HEK293 (cell line): ENCODE data around the gene TMEM140.
A peak's percentile ranks its signal among the peaks of the same experiment; 100 is the strongest.

Source experiments
- CTCF ChIA-PET: fragments of 350-600 bp; formaldehyde crosslinking; extraction: SDS; loops from one replicate; lab custom pipeline; 2021; ENCODE audit warnings: antibody characterized with exemption; lab: Yijun Ruan, JAX
- POLR2A ChIA-PET: fragments of 300-600 bp; formaldehyde crosslinking; extraction: SDS; loops from one replicate; lab custom pipeline; 2020; ENCODE audit warnings: antibody characterized with exemption, inconsistent platforms; lab: Yijun Ruan, JAX
- H3K27ac ChIP-seq: fragments of 200-500 bp; sonication (Bioruptor generic); 2 replicates; pipeline ENCODE4 v1.5.1; 2014; ENCODE audit warnings: low read depth, low read length, control low read depth, inconsistent platforms; ENCODE audit errors: extremely low read depth
- H3K36me3 ChIP-seq, 2 experiments: fragments of 200-500 bp in 1 of 2; sonication (Bioruptor generic) in 1 of 2; 1 replicate in 1 of 2; 2 replicates in 1 of 2; pipeline ENCODE4 v1.5.1; 2014 to 2017; ENCODE audit warnings: inconsistent platforms in 2 of 2, low read length in 2 of 2; ENCODE audit not compliant: control insufficient read depth in 2 of 2, insufficient read depth in 1 of 2
- H3K4me1 ChIP-seq: fragments of 200-500 bp; sonication (Bioruptor generic); 2 replicates; pipeline ENCODE4 v1.5.1; 2014; ENCODE audit warnings: mild to moderate bottlenecking, low read length, inconsistent platforms; ENCODE audit not compliant: control insufficient read depth, insufficient read depth
- H3K4me3 ChIP-seq: 2 replicates; pipeline ENCODE4 v1.5.1; 2011; ENCODE audit warnings: low read depth, mild to moderate bottlenecking, control low read depth, low read length, moderate library complexity
- H3K9me3 ChIP-seq: fragments of 200-500 bp; sonication (Bioruptor generic); 2 replicates; pipeline ENCODE4 v1.5.1; 2014; ENCODE audit warnings: low read depth, low read length, inconsistent platforms; ENCODE audit not compliant: control insufficient read depth, insufficient read depth
- GLI4 ChIP-seq: fragments of 450-650 bp; formaldehyde crosslinking; IDR thresholded peaks from 2 replicates; pipeline ENCODE4 v1.5.1; 2016; ENCODE audit warnings: missing biosample characterization, missing genetic modification characterization
- GLIS1 ChIP-seq: fragments of 450-650 bp; formaldehyde crosslinking; IDR thresholded peaks from 2 replicates; pipeline ENCODE4 v1.5.1; 2016; ENCODE audit warnings: missing biosample characterization, missing genetic modification characterization
- ZEB2 ChIP-seq: fragments of 450-650 bp; formaldehyde crosslinking; IDR thresholded peaks from 2 replicates; pipeline ENCODE4 v1.5.1; 2016; ENCODE audit warnings: missing biosample characterization, missing genetic modification characterization
- ZNF132 ChIP-seq: fragments of 450-650 bp; formaldehyde crosslinking; IDR thresholded peaks from 2 replicates; pipeline ENCODE4 v1.5.1; 2017; ENCODE audit warnings: missing biosample characterization, missing genetic modification characterization, borderline replicate concordance
- ZNF138 ChIP-seq: fragments of 450-650 bp; formaldehyde crosslinking; IDR thresholded peaks from 2 replicates; pipeline ENCODE4 v1.5.1; 2016; ENCODE audit warnings: missing biosample characterization, missing genetic modification characterization, borderline replicate concordance
- ZNF274 ChIP-seq, 2 experiments: fragments of 200-500 bp in 1 of 2; fragments of 450-650 bp in 1 of 2; sonication (Bioruptor generic) in 1 of 2; formaldehyde crosslinking in 1 of 2; IDR thresholded peaks; 2 replicates each; pipeline versions ENCODE4 v1.5.1 to v1.6.1; 2014 to 2016; ENCODE audit warnings: borderline replicate concordance in 1 of 2, inconsistent platforms in 1 of 2, low read length in 1 of 2, missing biosample characterization in 1 of 2, missing genetic modification characterization in 1 of 2
- ZNF324 ChIP-seq: fragments of 450-650 bp; formaldehyde crosslinking; IDR thresholded peaks from 2 replicates; pipeline ENCODE4 v1.5.1; 2016; ENCODE audit warnings: missing biosample characterization, missing genetic modification characterization
- ZNF350 ChIP-seq: fragments of 450-650 bp; formaldehyde crosslinking; IDR thresholded peaks from 2 replicates; pipeline ENCODE4 v1.5.0; 2017; ENCODE audit warnings: missing biosample characterization, mild to moderate bottlenecking, missing genetic modification characterization
- ZNF426 ChIP-seq: fragments of 450-650 bp; formaldehyde crosslinking; IDR thresholded peaks from 2 replicates; pipeline ENCODE4 v1.5.1; 2017; ENCODE audit warnings: missing biosample characterization, missing genetic modification characterization, mild to moderate bottlenecking, inconsistent platforms, moderate library complexity
- ZNF473 ChIP-seq: fragments of 450-650 bp; formaldehyde crosslinking; IDR thresholded peaks from 2 replicates; pipeline ENCODE4 v1.5.1; 2017; ENCODE audit warnings: missing biosample characterization, missing genetic modification characterization
- ZNF555 ChIP-seq: fragments of 450-650 bp; formaldehyde crosslinking; conservative IDR thresholded peaks from 2 replicates; pipeline ENCODE4 v1.5.1; 2017; ENCODE audit warnings: missing biosample characterization, mild to moderate bottlenecking, missing genetic modification characterization, inconsistent platforms
- ZNF560 ChIP-seq: fragments of 450-650 bp; formaldehyde crosslinking; IDR thresholded peaks from 2 replicates; pipeline ENCODE4 v1.5.1; 2017; ENCODE audit warnings: missing biosample characterization, missing genetic modification characterization, borderline replicate concordance
- ZNF571 ChIP-seq: fragments of 450-650 bp; formaldehyde crosslinking; IDR thresholded peaks from 2 replicates; pipeline ENCODE4 v1.5.0; 2017; ENCODE audit warnings: missing biosample characterization, missing genetic modification characterization
- ZNF610 ChIP-seq: fragments of 450-650 bp; formaldehyde crosslinking; IDR thresholded peaks from 2 replicates; pipeline ENCODE4 v1.5.1; 2016; ENCODE audit warnings: missing biosample characterization, missing genetic modification characterization, borderline replicate concordance
- ZNF623 ChIP-seq: fragments of 450-650 bp; formaldehyde crosslinking; IDR thresholded peaks from 2 replicates; pipeline ENCODE4 v1.5.1; 2016; ENCODE audit warnings: missing biosample characterization, missing genetic modification characterization
- ZNF670 ChIP-seq: fragments of 450-650 bp; formaldehyde crosslinking; IDR thresholded peaks from 2 replicates; pipeline ENCODE4 v1.5.1; 2016; ENCODE audit warnings: missing biosample characterization, missing genetic modification characterization, low read depth
- ZNF837 ChIP-seq: fragments of 450-650 bp; formaldehyde crosslinking; IDR thresholded peaks from 2 replicates; pipeline ENCODE4 v1.5.1; 2016; ENCODE audit warnings: missing biosample characterization, missing genetic modification characterization
- ZSCAN30 ChIP-seq: fragments of 450-650 bp; IDR thresholded peaks from 2 replicates; pipeline ENCODE4 v1.5.1; 2018; ENCODE audit warnings: missing biosample characterization, mild to moderate bottlenecking, missing genetic modification characterization, moderate library complexity
- TF ChIP-seq, protein P1 (sequence below): fragments of 450-650 bp; formaldehyde crosslinking; IDR thresholded peaks from 2 replicates; pipeline ENCODE4 v1.5.1; 2016; ENCODE audit warnings: missing biosample characterization, missing genetic modification characterization, borderline replicate concordance
- TF ChIP-seq, protein P2 (sequence below): fragments of 450-650 bp; formaldehyde crosslinking; IDR thresholded peaks from 2 replicates; pipeline ENCODE4 v1.5.1; 2017; ENCODE audit warnings: missing biosample characterization, mild to moderate bottlenecking, missing genetic modification characterization, moderate library complexity
- TF ChIP-seq, protein P3 (sequence below): fragments of 450-650 bp; formaldehyde crosslinking; IDR thresholded peaks from 2 replicates; pipeline ENCODE4 v1.5.1; 2016; ENCODE audit warnings: missing biosample characterization, missing genetic modification characterization
- TF ChIP-seq, protein P4 (sequence below): fragments of 450-650 bp; formaldehyde crosslinking; IDR thresholded peaks from 2 replicates; pipeline ENCODE4 v1.5.1; 2016; ENCODE audit warnings: missing biosample characterization, missing genetic modification characterization
- TF ChIP-seq, protein P5 (sequence below): fragments of 450-650 bp; formaldehyde crosslinking; IDR thresholded peaks from 2 replicates; pipeline ENCODE4 v1.5.1; 2016; ENCODE audit warnings: missing biosample characterization, missing genetic modification characterization
- TF ChIP-seq, protein P6 (sequence below): IDR thresholded peaks from 2 replicates; pipeline ENCODE4 v1.6.1; 2011; ENCODE audit warnings: mild to moderate bottlenecking, low read depth, low read length, borderline replicate concordance

TMEM140 gene

DNA sequence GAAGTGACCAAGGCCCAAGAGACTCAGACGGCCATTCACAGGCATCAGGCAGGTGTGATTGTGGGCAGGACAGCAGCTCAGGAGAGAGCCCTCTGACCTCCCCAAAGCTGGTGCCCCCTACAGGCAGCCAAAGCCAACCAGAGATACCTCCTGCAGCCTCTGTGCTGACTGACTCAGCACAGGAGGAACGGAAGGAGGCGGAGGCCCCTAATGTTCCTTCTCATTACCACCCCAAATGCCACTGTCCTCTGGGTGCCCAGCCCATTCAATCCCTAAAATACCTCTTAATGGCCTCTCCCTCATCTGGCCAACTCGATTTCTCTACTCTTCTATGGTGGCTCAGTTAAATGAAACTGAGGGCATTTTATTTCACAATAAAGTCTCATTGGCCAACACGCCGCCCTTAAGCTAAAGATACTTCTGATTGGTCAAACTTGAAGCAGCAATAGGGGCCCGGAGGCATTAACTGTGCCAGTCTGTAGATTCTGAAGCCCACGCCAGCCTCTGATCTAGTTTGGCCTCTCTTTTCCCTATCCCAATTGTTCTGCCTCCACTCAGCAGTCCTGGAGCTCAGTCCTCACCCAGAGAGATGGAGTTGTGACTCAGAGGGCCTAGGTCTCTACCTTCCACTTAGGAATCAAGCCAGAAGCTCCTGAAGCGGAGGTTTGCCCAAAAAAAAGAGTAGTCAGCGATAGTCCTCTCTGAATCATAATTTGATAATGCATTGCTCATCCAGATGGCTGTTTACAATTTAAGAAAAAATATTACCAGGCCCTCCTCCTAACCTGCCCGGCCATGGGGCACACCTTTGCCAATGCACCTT lies 21.5 kb downstream of the TMEM140 start:
- no peaks in the 10 kb centered on the region for H3K4me1 ChIP-seq
- H3K9me3 ChIP-seq, result no peaks in the 10 kb centered on the region
- H3K36me3 ChIP-seq, result peaks cover 0 to 48% of the 10 kb centered on the region in 2 experiments; a peak in 1 of 3 replicates
- peak overlapping the region; percentile 83 for H3K4me3 ChIP-seq
- H3K27ac ChIP-seq, result no peak overlapping the region; the same call in 1 of the 2 replicates
- ChIA-PET POLR2A (interaction anchor here (0.7 to 2.0 kb wide), 3 partner anchors 8 to 509 kb away, joined by 3 to 8 read pairs (median 4); no protein-coding TSS in a partner anchor), CTCF (interaction anchor here (0.6 to 2.5 kb wide), 7 partner anchors 8 to 489 kb away, joined by 3 to 11 read pairs (median 4); partner anchors contain the start of gene AGBL3)
- TF ChIP-seq ZNF274 (IDR thresholded peaks at IDR 0.05; ENCODE audit: low read length), result no peak
- no peak for TF ChIP-seq ZNF274 (tag by site-specific recombination; IDR thresholded peaks at IDR 0.05; ENCODE audit: borderline replicate concordance)
- TF ChIP-seq, protein P1, sequence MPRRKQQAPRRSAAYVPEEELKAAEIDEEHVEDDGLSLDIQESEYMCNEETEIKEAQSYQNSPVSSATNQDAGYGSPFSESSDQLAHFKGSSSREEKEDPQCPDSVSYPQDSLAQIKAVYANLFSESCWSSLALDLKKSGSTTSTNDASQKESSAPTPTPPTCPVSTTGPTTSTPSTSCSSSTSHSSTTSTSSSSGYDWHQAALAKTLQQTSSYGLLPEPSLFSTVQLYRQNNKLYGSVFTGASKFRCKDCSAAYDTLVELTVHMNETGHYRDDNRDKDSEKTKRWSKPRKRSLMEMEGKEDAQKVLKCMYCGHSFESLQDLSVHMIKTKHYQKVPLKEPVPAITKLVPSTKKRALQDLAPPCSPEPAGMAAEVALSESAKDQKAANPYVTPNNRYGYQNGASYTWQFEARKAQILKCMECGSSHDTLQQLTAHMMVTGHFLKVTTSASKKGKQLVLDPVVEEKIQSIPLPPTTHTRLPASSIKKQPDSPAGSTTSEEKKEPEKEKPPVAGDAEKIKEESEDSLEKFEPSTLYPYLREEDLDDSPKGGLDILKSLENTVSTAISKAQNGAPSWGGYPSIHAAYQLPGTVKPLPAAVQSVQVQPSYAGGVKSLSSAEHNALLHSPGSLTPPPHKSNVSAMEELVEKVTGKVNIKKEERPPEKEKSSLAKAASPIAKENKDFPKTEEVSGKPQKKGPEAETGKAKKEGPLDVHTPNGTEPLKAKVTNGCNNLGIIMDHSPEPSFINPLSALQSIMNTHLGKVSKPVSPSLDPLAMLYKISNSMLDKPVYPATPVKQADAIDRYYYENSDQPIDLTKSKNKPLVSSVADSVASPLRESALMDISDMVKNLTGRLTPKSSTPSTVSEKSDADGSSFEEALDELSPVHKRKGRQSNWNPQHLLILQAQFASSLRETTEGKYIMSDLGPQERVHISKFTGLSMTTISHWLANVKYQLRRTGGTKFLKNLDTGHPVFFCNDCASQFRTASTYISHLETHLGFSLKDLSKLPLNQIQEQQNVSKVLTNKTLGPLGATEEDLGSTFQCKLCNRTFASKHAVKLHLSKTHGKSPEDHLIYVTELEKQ (tag by site-specific recombination), result no peak
- no peak for TF ChIP-seq ZEB2
- TF ChIP-seq ZNF473, result no peak
- TF ChIP-seq, protein P2, sequence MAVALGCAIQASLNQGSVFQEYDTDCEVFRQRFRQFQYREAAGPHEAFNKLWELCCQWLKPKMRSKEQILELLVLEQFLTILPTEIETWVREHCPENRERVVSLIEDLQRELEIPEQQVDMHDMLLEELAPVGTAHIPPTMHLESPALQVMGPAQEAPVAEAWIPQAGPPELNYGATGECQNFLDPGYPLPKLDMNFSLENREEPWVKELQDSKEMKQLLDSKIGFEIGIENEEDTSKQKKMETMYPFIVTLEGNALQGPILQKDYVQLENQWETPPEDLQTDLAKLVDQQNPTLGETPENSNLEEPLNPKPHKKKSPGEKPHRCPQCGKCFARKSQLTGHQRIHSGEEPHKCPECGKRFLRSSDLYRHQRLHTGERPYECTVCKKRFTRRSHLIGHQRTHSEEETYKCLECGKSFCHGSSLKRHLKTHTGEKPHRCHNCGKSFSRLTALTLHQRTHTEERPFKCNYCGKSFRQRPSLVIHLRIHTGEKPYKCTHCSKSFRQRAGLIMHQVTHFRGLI, result peak; percentile 16; the same call in 1 of the 2 replicates
- TF ChIP-seq, protein P3, sequence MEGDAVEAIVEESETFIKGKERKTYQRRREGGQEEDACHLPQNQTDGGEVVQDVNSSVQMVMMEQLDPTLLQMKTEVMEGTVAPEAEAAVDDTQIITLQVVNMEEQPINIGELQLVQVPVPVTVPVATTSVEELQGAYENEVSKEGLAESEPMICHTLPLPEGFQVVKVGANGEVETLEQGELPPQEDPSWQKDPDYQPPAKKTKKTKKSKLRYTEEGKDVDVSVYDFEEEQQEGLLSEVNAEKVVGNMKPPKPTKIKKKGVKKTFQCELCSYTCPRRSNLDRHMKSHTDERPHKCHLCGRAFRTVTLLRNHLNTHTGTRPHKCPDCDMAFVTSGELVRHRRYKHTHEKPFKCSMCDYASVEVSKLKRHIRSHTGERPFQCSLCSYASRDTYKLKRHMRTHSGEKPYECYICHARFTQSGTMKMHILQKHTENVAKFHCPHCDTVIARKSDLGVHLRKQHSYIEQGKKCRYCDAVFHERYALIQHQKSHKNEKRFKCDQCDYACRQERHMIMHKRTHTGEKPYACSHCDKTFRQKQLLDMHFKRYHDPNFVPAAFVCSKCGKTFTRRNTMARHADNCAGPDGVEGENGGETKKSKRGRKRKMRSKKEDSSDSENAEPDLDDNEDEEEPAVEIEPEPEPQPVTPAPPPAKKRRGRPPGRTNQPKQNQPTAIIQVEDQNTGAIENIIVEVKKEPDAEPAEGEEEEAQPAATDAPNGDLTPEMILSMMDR, result 0 out of 2 replicates have a peak, but pooled peaks have one; percentile 33
- TF ChIP-seq GLI4 (tag by site-specific recombination), result no peak
- TF ChIP-seq ZSCAN30 (tag by site-specific recombination), result no peak
- TF ChIP-seq ZNF555 (tag by site-specific recombination), result no peak
- TF ChIP-seq, protein P4, sequence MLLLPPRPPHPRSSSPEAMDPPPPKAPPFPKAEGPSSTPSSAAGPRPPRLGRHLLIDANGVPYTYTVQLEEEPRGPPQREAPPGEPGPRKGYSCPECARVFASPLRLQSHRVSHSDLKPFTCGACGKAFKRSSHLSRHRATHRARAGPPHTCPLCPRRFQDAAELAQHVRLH (tag by site-specific recombination), result no peak
- no peak for TF ChIP-seq ZNF571 (tag by site-specific recombination)
- TF ChIP-seq ZNF138 (tag by site-specific recombination), result no peak
- TF ChIP-seq ZNF132 (tag by site-specific recombination), result no peak
- no peak for TF ChIP-seq ZNF324 (tag by site-specific recombination)
- TF ChIP-seq ZNF560 (tag by site-specific recombination), result no peak
- no peak for TF ChIP-seq ZNF426 (tag by site-specific recombination)
- TF ChIP-seq ZNF610 (tag by site-specific recombination), result no peak
- no peak for TF ChIP-seq ZNF670 (tag by site-specific recombination)
- TF ChIP-seq, protein P5, sequence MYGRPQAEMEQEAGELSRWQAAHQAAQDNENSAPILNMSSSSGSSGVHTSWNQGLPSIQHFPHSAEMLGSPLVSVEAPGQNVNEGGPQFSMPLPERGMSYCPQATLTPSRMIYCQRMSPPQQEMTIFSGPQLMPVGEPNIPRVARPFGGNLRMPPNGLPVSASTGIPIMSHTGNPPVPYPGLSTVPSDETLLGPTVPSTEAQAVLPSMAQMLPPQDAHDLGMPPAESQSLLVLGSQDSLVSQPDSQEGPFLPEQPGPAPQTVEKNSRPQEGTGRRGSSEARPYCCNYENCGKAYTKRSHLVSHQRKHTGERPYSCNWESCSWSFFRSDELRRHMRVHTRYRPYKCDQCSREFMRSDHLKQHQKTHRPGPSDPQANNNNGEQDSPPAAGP (tag by site-specific recombination), result no peak
- no peak for TF ChIP-seq ZNF623 (tag by site-specific recombination)
- TF ChIP-seq ZNF837 (tag by site-specific recombination), result no peak
- no peak for TF ChIP-seq ZNF350 (tag by site-specific recombination)
- TF ChIP-seq, protein P6, sequence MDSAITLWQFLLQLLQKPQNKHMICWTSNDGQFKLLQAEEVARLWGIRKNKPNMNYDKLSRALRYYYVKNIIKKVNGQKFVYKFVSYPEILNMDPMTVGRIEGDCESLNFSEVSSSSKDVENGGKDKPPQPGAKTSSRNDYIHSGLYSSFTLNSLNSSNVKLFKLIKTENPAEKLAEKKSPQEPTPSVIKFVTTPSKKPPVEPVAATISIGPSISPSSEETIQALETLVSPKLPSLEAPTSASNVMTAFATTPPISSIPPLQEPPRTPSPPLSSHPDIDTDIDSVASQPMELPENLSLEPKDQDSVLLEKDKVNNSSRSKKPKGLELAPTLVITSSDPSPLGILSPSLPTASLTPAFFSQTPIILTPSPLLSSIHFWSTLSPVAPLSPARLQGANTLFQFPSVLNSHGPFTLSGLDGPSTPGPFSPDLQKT, result no peak
- peak; percentile 46; the same call in 1 of the 2 replicates for TF ChIP-seq GLIS1 (tag by site-specific recombination)
